Astrocyte (in vitro differentiated cells and primary cell): Measurements from ENCODE around the gene RNF157.

Experiments
- CTCF ChIP-seq: IDR thresholded peaks from 2 replicates; pipeline ENCODE4 v1.5.1; 2011; ENCODE audit warnings: low read depth, mild to moderate bottlenecking, inconsistent platforms, low read length, moderate library complexity; ENCODE audit not compliant: insufficient read depth
- EZH2 ChIP-seq: IDR thresholded peaks from 2 replicates; pipeline ENCODE4 v1.6.1; 2012; ENCODE audit warnings: mild to moderate bottlenecking, low read length, inconsistent platforms; ENCODE audit not compliant: insufficient read depth

DNA sequence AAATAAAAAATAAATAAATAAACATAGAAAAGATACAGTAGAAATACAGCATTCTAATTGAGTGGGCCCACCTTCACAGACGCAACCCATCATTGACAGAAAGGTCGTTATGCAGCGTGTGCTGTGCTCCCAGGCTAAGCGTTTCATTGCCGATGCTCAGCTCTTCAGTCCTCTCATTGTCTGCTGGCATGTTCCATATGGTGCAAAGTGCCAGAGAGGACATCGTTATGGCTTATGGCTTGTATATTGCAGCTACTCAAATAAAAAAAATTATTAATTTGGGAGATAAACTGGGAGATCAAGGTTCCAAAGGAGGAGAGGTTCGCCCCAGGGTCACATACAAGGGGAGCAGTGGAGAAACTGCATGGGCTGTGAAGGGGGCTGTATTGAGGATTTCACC is 13.5 kb upstream of the RNF157 start:
- no peak for TF ChIP-seq CTCF
- no peak for TF ChIP-seq EZH2
